ENCODE measurements around the gene MED25.

Gene MED25

GRCh38 chr19:49858088-49858985, 40.2 kb downstream of the MED25 start:
- DNase-seq (ENCODE audit: low read depth in 2 of 2) = no peak

GRCh38 chr19:49859682-49860335, 41.7 kb downstream of the MED25 start:
- no peak for DNase-seq (ENCODE audit: low read depth in 2 of 2)

- DNase-seq (ENCODE audit: low read depth in 2 of 2) = no peak
Observed at GRCh38 chr19:49860336-49861102, 42.4 kb downstream of the MED25 start.

GRCh38 chr19:49861107-49861506, 43.0 kb downstream of the MED25 start:
- DNase-seq (ENCODE audit: low read depth in 2 of 2) = no peak

GRCh38 chr19:49861541-49862378, 43.7 kb downstream of the MED25 start:
- no peak for DNase-seq (ENCODE audit: low read depth in 2 of 2)

- DNase-seq (ENCODE audit: low read depth in 2 of 2) = no peak
Observed at GRCh38 chr19:49862391-49863253, 44.5 kb downstream of the MED25 start.

- no peak for DNase-seq (ENCODE audit: low read depth in 2 of 2)
Observed at GRCh38 chr19:49863254-49863934, 45.3 kb downstream of the MED25 start.

- no peak for DNase-seq (ENCODE audit: low read depth in 2 of 2)
Observed at GRCh38 chr19:49863935-49864320, 45.8 kb downstream of the MED25 start.

GRCh38 chr19:49864890-49865289, 46.8 kb downstream of the MED25 start:
- DNase-seq (ENCODE audit: low read depth in 2 of 2) = no peak

- DNase-seq (ENCODE audit: low read depth in 2 of 2) = peak; percentile 68 to 80
Observed at GRCh38 chr19:49866933-49867782, 49.1 kb downstream of the MED25 start, which contains the start of gene PNKP. PNKP (minus strand) TSS chr19:49867576; CDS start chr19:49867204, 372 bp downstream.

GRCh38 chr19:49869009-49869483, 51.0 kb downstream of the MED25 start:
- no peak for DNase-seq (ENCODE audit: low read depth in 2 of 2)

- DNase-seq (ENCODE audit: low read depth in 2 of 2) = peak; percentile 74 to 76
Observed at GRCh38 chr19:49869484-49870308, 51.6 kb downstream of the MED25 start.

- no peak for DNase-seq (ENCODE audit: low read depth in 2 of 2)
Observed at GRCh38 chr19:49870309-49870901, 52.3 kb downstream of the MED25 start.

GRCh38 chr19:49871349-49871985, 53.4 kb downstream of the MED25 start:
- no peak for DNase-seq (ENCODE audit: low read depth in 2 of 2)

- DNase-seq (ENCODE audit: low read depth in 2 of 2) = no peak
Observed at GRCh38 chr19:49872245-49873128, 54.4 kb downstream of the MED25 start.

- DNase-seq (ENCODE audit: low read depth in 2 of 2) = no peak
Observed at GRCh38 chr19:49873129-49873521, 55.0 kb downstream of the MED25 start.

Data from stimulated activated CD8-positive, alpha-beta memory T cell treated with anti-CD3 and anti-CD28 coated beads, Interleukin-7, amount 100 ng/mL, for 1 hour (primary cell).